Breast epithelium (tissue), 4 donors: ENCODE measurements around the gene FITM1. TPM values are rescaled to one million over a fixed set of nuclear protein-coding genes. Genes with fewer than 3 reads are reported as not detected.

Source experiments
- DNase-seq, 2 donors: peaks; one replicate each; pipeline ENCODE4 v3.0.0-alpha.2; 2019; ENCODE audit warnings: low spot score in 2 of 2
- H3K27ac ChIP-seq, 2 donors: fragments of 200-600 bp; sonication (generic) in 1 of 2; one replicate each; pipeline ENCODE4 v1.5.1; 2016 to 2019; ENCODE audit warnings: mild to moderate bottlenecking in 1 of 2
- H3K27me3 ChIP-seq, 2 donors: fragments of 200-600 bp; sonication (generic) in 1 of 2; one replicate each; pipeline versions ENCODE4 v1.5.1 to v1.6.0; 2017 to 2019; ENCODE audit warnings: control low read depth in 1 of 2, mild to moderate bottlenecking in 1 of 2
- H3K36me3 ChIP-seq: fragments of 200-600 bp; one replicate; pipeline ENCODE4 v1.5.1; 2019
- H3K4me1 ChIP-seq, 2 donors: fragments of 200-600 bp; sonication (generic); one replicate each; pipeline ENCODE4 v1.5.1; 2016 to 2019; ENCODE audit warnings: control low read depth in 1 of 2
- H3K4me3 ChIP-seq, 3 donors: fragments of 200-600 bp; sonication (generic); 1 replicate in 2 of 3; 2 replicates in 1 of 3; pipeline ENCODE4 v1.5.1; 2016 to 2019; ENCODE audit warnings: mild to moderate bottlenecking in 3 of 3, moderate library complexity in 2 of 3
- H3K9me3 ChIP-seq, 2 donors: fragments of 200-600 bp; sonication (generic) in 1 of 2; one replicate each; pipeline ENCODE4 v1.5.1; 2016 to 2019; ENCODE audit warnings: control low read depth in 1 of 2
- POLR2A ChIP-seq: fragments of 450-650 bp; IDR thresholded peaks from one replicate; pipeline ENCODE4 v1.6.1; 2016; ENCODE audit warnings: antibody characterized with exemption, mild to moderate bottlenecking, moderate library complexity
- POLR2AphosphoS5 ChIP-seq, 3 donors: sonication (generic); formaldehyde crosslinking; IDR thresholded peaks; one replicate each; pipeline ENCODE4 v1.6.1; 2017; ENCODE audit warnings: antibody characterized with exemption in 3 of 3
- intact Hi-C: fragments of 100-400 bp; cut with DNase I; formaldehyde crosslinking; loops from one replicate; pipeline ENCODE4 v1.15.1; 2023; ENCODE audit warnings: low total_unique reads
- total RNA-seq, 3 donors: library from RNA; depleted of rRNA; stranded (reverse); fragments of >200 nt; gene quantifications; one replicate each; pipeline ENCODE4 v1.1.0, GENCODE V29; 2016
- TF ChIP-seq, protein P1 (sequence below), 3 donors: fragments of 450-650 bp; IDR thresholded peaks; one replicate each; pipeline ENCODE4 v1.5.1; 2016 to 2017; ENCODE audit warnings: antibody characterized with exemption in 3 of 3, mild to moderate bottlenecking in 3 of 3, moderate library complexity in 3 of 3

The FITM1 gene
- total RNA-seq, 3 donors from 2014 or later: 1.2 to 2.6 (median 1.6) TPM

DNA sequence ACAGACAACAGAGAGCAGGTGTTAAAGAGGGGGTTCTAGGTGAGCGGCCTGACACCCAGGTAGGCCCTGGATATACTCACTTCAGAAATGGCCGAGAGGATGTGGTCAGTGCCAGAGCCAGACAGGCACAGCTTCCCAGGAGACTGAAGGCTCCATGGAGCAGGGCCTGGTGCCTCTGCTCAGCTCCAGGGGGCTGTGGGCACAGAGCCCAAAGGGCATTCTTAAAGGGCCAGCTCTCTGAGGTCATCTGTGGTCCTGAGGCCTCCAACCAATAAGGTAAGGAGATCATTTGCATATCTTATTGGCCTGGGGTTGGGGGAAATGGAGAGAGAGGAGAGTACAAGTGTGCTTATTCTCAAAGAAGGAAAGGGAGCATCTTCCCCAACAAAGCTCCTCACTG lies 46.0 kb upstream of the FITM1 start:
- Histone ChIP-seq H3K36me3 (no peaks in the 10 kb centered on the region), H3K4me3 (no peak overlapping the region), H3K27ac (no peak overlapping the region), H3K9me3 (no peaks in the 10 kb centered on the region), H3K4me1 (no peaks in the 10 kb centered on the region), H3K27me3 (no peaks in the 10 kb centered on the region)
- intact Hi-C loops: no loop called here
- TF ChIP-seq POLR2A (no peak), POLR2AphosphoS5 (IDR thresholded peaks at IDR 0.05) (no peak)
- TF ChIP-seq, protein P1, sequence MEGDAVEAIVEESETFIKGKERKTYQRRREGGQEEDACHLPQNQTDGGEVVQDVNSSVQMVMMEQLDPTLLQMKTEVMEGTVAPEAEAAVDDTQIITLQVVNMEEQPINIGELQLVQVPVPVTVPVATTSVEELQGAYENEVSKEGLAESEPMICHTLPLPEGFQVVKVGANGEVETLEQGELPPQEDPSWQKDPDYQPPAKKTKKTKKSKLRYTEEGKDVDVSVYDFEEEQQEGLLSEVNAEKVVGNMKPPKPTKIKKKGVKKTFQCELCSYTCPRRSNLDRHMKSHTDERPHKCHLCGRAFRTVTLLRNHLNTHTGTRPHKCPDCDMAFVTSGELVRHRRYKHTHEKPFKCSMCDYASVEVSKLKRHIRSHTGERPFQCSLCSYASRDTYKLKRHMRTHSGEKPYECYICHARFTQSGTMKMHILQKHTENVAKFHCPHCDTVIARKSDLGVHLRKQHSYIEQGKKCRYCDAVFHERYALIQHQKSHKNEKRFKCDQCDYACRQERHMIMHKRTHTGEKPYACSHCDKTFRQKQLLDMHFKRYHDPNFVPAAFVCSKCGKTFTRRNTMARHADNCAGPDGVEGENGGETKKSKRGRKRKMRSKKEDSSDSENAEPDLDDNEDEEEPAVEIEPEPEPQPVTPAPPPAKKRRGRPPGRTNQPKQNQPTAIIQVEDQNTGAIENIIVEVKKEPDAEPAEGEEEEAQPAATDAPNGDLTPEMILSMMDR (IDR thresholded peaks at IDR 0.05): no peak
- no peak for DNase-seq

- Histone ChIP-seq H3K27me3 (no peaks in the 10 kb centered on the region), H3K4me3 (no peak overlapping the region), H3K9me3 (no peaks in the 10 kb centered on the region), H3K36me3 (no peaks in the 10 kb centered on the region), H3K4me1 (no peaks in the 10 kb centered on the region), H3K27ac (no peak overlapping the region)
- no peak for TF ChIP-seq POLR2AphosphoS5 (IDR thresholded peaks at IDR 0.05)
- TF ChIP-seq, protein P1 (IDR thresholded peaks at IDR 0.05): no peak
- no peak for TF ChIP-seq POLR2A
- no peak for DNase-seq
- intact Hi-C loops: no loop called here
Observed at GRCh38 chr14:24085215-24085614, 45.2 kb upstream of the FITM1 start.

DNA sequence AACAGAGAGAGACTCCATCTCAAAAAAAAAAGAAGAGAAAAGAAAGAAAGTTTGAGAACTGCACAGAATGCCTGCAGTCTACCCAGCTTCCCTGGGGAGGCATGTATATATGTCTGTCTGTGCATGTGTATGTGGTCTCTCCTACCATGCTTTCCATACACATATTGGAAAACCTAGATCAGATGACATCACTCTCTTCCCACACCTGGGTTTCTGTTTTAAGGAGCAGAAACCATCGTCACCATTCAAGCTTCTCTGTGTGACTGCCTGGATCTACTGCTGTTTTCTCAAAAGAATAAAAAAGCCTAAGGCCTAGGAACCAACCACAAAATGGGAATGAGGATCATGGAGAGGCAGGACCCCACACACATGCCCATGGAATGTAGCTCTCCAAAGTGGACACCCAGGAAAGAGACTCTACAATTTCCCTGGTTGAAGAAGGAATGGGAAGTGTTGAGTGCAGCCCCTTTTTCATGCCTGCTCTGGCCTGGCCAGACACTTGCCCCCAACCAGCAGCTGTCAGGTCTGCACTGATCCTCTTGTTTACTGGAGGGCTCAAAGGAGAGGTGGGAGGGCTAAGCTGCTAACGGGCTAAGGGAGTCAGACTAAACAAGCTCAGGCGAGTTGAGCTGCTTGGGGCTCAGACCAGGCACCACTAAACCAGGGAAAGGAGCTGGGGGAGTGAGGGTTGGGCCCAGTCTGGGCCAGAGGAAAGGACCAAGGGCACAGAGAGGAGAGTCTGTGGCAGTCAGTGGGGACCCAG lies 44.1 kb upstream of the FITM1 start:
- no peak overlapping the region for H3K4me3 ChIP-seq
- no peaks in the 10 kb centered on the region for H3K27me3 ChIP-seq
- intact Hi-C loops: no loop called here
- DNase-seq: no peak
- H3K4me1 ChIP-seq: no peaks in the 10 kb centered on the region
- no peaks in the 10 kb centered on the region for H3K36me3 ChIP-seq
- no peaks in the 10 kb centered on the region for H3K9me3 ChIP-seq
- H3K27ac ChIP-seq: no peak overlapping the region
- no peak for TF ChIP-seq POLR2A
- TF ChIP-seq, protein P1 (IDR thresholded peaks at IDR 0.05): no peak
- TF ChIP-seq POLR2AphosphoS5 (IDR thresholded peaks at IDR 0.05): no peak

- Histone ChIP-seq H3K36me3 (no peaks in the 10 kb centered on the region), H3K27ac (no peak overlapping the region), H3K4me1 (no peaks in the 10 kb centered on the region), H3K27me3 (no peaks in the 10 kb centered on the region), H3K4me3 (no peak overlapping the region), H3K9me3 (no peaks in the 10 kb centered on the region)
- no peak for DNase-seq
- TF ChIP-seq POLR2A: no peak
- TF ChIP-seq, protein P1 (IDR thresholded peaks at IDR 0.05): no peak
- no peak for TF ChIP-seq POLR2AphosphoS5 (IDR thresholded peaks at IDR 0.05)
- intact Hi-C loops: no loop called here
Observed at GRCh38 chr14:24087004-24087403, 43.5 kb upstream of the FITM1 start.

- no peak overlapping the region for H3K4me3 ChIP-seq
- no peak for DNase-seq
- H3K27ac ChIP-seq: no peak overlapping the region
- no peaks in the 10 kb centered on the region for H3K36me3 ChIP-seq
- TF ChIP-seq POLR2AphosphoS5 (IDR thresholded peaks at IDR 0.05): no peak
- no peaks in the 10 kb centered on the region for H3K9me3 ChIP-seq
- H3K4me1 ChIP-seq: no peaks in the 10 kb centered on the region
- intact Hi-C loops: no loop called here
- H3K27me3 ChIP-seq: no peaks in the 10 kb centered on the region
Observed at GRCh38 chr14:24088095-24088494, 42.4 kb upstream of the FITM1 start.
